Prostate gland (tissue), 2 donors: ENCODE measurements around the gene RAB36. TPM values are rescaled to one million over a fixed set of nuclear protein-coding genes. Genes with fewer than 3 reads are reported as not detected.

ENCODE experiments used
- DNase-seq: peaks from one replicate; pipeline ENCODE4 v3.0.0-alpha.2; 2019; ENCODE audit warnings: low spot score
- H3K27ac ChIP-seq, 2 donors: fragments of 200-600 bp; sonication (generic); 2 replicates each; pipeline ENCODE4 v1.5.1; 2017 to 2019
- H3K27me3 ChIP-seq: fragments of 200-600 bp; sonication (generic); replicated peaks from 2 replicates; pipeline ENCODE4 v1.5.1; 2019; ENCODE audit not compliant: insufficient read depth
- H3K36me3 ChIP-seq, 2 donors: fragments of 200-600 bp; sonication (generic); 1 replicate in 1 of 2; 2 replicates in 1 of 2; pipeline versions ENCODE4 v1.5.1 to v1.8.1; 2017 to 2019
- H3K4me1 ChIP-seq: fragments of 200-600 bp; sonication (generic); replicated peaks from 2 replicates; pipeline ENCODE4 v1.5.1; 2019
- H3K4me3 ChIP-seq, 2 donors: fragments of 200-600 bp; sonication (generic); 2 replicates each; pipeline ENCODE4 v1.5.1; 2017 to 2019
- H3K9me3 ChIP-seq: fragments of 200-600 bp; sonication (generic); 2 replicates; pipeline ENCODE4 v1.5.1; 2017
- CTCF ChIP-seq, 4 experiments: fragments of 200-600 bp in 2 of 4; fragments of 450-650 bp in 2 of 4; sonication (generic) in 2 of 4; IDR thresholded peaks; 1 replicate in 3 of 4; 2 replicates in 1 of 4; pipeline ENCODE4 v1.5.1; 2016 to 2019; ENCODE audit warnings: antibody characterized with exemption in 4 of 4, mild to moderate bottlenecking in 2 of 4, moderate library complexity in 2 of 4
- POLR2A ChIP-seq: fragments of 450-650 bp; IDR thresholded peaks from one replicate; pipeline ENCODE4 v1.6.1; 2016; ENCODE audit warnings: antibody characterized with exemption, mild to moderate bottlenecking
- POLR2AphosphoS5 ChIP-seq: sonication (generic); formaldehyde crosslinking; IDR thresholded peaks from one replicate; pipeline ENCODE4 v1.6.1; 2017; ENCODE audit warnings: antibody characterized with exemption
- WGBS: methylation state at CpG from one replicate; pipeline ENCODE4 v1.1.5; 2018; 5-methylcytosine and 5-hydroxymethylcytosine counted together
- intact Hi-C: fragments of 100-400 bp; cut with DNase I; formaldehyde crosslinking; loops from one replicate; pipeline ENCODE4 v1.14.2; 2022
- total RNA-seq, 2 donors: library from RNA; depleted of rRNA; stranded (reverse); fragments of >200 nt; gene quantifications; one replicate each; pipeline ENCODE4 v1.1.0, GENCODE V29; 2016

RAB36 gene
- total RNA-seq, 2 donors from 2014 or later, result 4.1 to 12.7 TPM

- intact Hi-C loops, result loop anchor here (5.0 kb wide), 1 partner anchor 342 kb away; no protein-coding TSS in a partner anchor
- no peaks in the 10 kb centered on the region for H3K27me3 ChIP-seq
- H3K36me3 ChIP-seq, result no peaks in the 10 kb centered on the region
- no peaks in the 10 kb centered on the region for H3K9me3 ChIP-seq
- peak within 1 kb of the TSS; percentile 73 to 75 for H3K27ac ChIP-seq
- peak within 1 kb of the TSS; percentile 51 to 54 for H3K4me3 ChIP-seq
- TF ChIP-seq POLR2A, result peak; percentile 71
- TF ChIP-seq POLR2AphosphoS5, result peak; percentile 30
- peak in 1 of 4 experiments; percentile 4 for TF ChIP-seq CTCF (IDR thresholded peaks at IDR 0.05)
- under 1% methylated on average over 52 of the region's 88 CpGs for WGBS
- H3K4me1 ChIP-seq, result peaks cover 17% of the 10 kb centered on the region
- peak; percentile 58 for DNase-seq
Measured at GRCh38 chr22:23180301-23180892, 35.1 kb downstream of the RAB36 start, which contains the start of gene BCR. TSS of gene BCR (plus strand) at chr22:23180509. CDS start at chr22:23180961, 452 bp downstream.

- Histone ChIP-seq H3K27ac (peak overlapping the region; percentile 47 to 65), H3K4me1 (peaks cover 17% of the 10 kb centered on the region), H3K27me3 (no peaks in the 10 kb centered on the region), H3K4me3 (peak overlapping the region; percentile 51 to 54), H3K36me3 (no peaks in the 10 kb centered on the region), H3K9me3 (no peaks in the 10 kb centered on the region)
- WGBS, result 18% methylated on average over 61 of the region's 112 CpGs
- TF ChIP-seq POLR2AphosphoS5, result no peak
- TF ChIP-seq POLR2A, result no peak
- no peak for TF ChIP-seq CTCF (IDR thresholded peaks at IDR 0.05)
- intact Hi-C loops, result loop anchor here (5.0 kb wide), 1 partner anchor 341 kb away; no protein-coding TSS in a partner anchor
- DNase-seq, result no peak
Measured at GRCh38 chr22:23180893-23181720, 35.8 kb downstream of the RAB36 start.

GRCh38 chr22:23181721-23182308 lies 36.5 kb downstream of the RAB36 start:
- 69% methylated on average over 41 of the region's 43 CpGs for WGBS

More at GRCh38 chr22:23181721-23182308, 36.5 kb downstream of the RAB36 start:
- no peak for DNase-seq
- no peak for TF ChIP-seq CTCF (IDR thresholded peaks at IDR 0.05)
- TF ChIP-seq POLR2A, result no peak
- no peak for TF ChIP-seq POLR2AphosphoS5
- H3K4me1 ChIP-seq, result peaks cover 17% of the 10 kb centered on the region
- peak overlapping the region; percentile 51 to 54 for H3K4me3 ChIP-seq
- no peaks in the 10 kb centered on the region for H3K27me3 ChIP-seq
- peak overlapping the region; percentile 47 to 65 for H3K27ac ChIP-seq
- no peaks in the 10 kb centered on the region for H3K9me3 ChIP-seq
- intact Hi-C loops, result loop anchor here (5.0 kb wide), 1 partner anchor 340 kb away; no protein-coding TSS in a partner anchor
- H3K36me3 ChIP-seq, result no peaks in the 10 kb centered on the region
